B cell (primary cell): ENCODE measurements around the gene ANO9.

Experiments used
- EZH2 ChIP-seq: IDR thresholded peaks from 2 replicates; pipeline ENCODE4 v1.6.1; 2012; ENCODE audit warnings: borderline replicate concordance, low read depth, mild to moderate bottlenecking, moderate library complexity, low read length; ENCODE audit not compliant: insufficient read depth, poor library complexity, severe bottlenecking
- TF ChIP-seq, protein P1 (sequence below): fragments of 200-600 bp; IDR thresholded peaks from one replicate; pipeline ENCODE4 v1.8.0; 2022; ENCODE audit warnings: antibody characterized with exemption, mild to moderate bottlenecking

DNA sequence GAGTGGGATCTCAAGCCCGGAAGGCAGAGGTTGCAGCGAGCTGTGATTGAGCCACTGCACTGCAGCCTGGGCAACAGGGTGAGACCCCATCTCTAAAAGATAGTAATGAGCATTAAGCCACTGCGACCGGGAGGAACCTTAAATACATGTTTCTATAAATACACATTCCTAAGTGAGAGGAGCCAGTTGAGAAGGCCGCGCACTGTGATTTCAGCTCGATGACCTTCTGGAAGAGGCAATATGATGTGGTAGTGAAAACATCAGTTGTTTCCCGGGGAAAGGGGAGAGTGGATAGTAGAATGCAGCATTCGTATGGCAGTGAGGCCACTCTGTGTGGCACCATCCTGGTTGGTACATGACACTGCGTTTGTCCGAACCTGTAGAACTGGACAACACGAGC, 26.2 kb upstream of the ANO9 start:
- TF ChIP-seq, protein P1, sequence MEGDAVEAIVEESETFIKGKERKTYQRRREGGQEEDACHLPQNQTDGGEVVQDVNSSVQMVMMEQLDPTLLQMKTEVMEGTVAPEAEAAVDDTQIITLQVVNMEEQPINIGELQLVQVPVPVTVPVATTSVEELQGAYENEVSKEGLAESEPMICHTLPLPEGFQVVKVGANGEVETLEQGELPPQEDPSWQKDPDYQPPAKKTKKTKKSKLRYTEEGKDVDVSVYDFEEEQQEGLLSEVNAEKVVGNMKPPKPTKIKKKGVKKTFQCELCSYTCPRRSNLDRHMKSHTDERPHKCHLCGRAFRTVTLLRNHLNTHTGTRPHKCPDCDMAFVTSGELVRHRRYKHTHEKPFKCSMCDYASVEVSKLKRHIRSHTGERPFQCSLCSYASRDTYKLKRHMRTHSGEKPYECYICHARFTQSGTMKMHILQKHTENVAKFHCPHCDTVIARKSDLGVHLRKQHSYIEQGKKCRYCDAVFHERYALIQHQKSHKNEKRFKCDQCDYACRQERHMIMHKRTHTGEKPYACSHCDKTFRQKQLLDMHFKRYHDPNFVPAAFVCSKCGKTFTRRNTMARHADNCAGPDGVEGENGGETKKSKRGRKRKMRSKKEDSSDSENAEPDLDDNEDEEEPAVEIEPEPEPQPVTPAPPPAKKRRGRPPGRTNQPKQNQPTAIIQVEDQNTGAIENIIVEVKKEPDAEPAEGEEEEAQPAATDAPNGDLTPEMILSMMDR: no peak
- TF ChIP-seq EZH2: no peak
